Mesenchymal stem cell (in vitro differentiated cells and primary cell): ENCODE results near the gene GPC4.

Experiments used
- DNase-seq: peaks from one replicate; pipeline ENCODE4 v3.0.0-alpha.2; 2013
- H2AFZ ChIP-seq: one replicate; pipeline ENCODE4 v1.6.1; 2013; ENCODE audit warnings: low read depth, mild to moderate bottlenecking, control low read depth, inconsistent platforms, low read length, moderate library complexity
- H2AK5ac ChIP-seq: 2 replicates; pipeline ENCODE4 v1.6.1; 2013; ENCODE audit warnings: low read length, moderate library complexity, mild to moderate bottlenecking, inconsistent platforms; ENCODE audit not compliant: severe bottlenecking
- H2BK120ac ChIP-seq: one replicate; pipeline ENCODE4 v1.6.1; 2013; ENCODE audit warnings: low read depth, mild to moderate bottlenecking, inconsistent platforms, low read length, moderate library complexity
- H2BK12ac ChIP-seq, 2 experiments: one replicate each; pipeline ENCODE4 v1.6.1; 2013; ENCODE audit warnings: inconsistent platforms in 2 of 2, low read length in 2 of 2, mild to moderate bottlenecking in 2 of 2, moderate library complexity in 2 of 2, control low read depth in 1 of 2
- H2BK15ac ChIP-seq: one replicate; pipeline ENCODE4 v1.6.1; 2013; ENCODE audit warnings: mild to moderate bottlenecking, low read depth, inconsistent platforms; ENCODE audit not compliant: poor library complexity, severe bottlenecking
- H2BK5ac ChIP-seq: 2 replicates; pipeline ENCODE4 v1.6.1; 2013; ENCODE audit warnings: low read depth, mild to moderate bottlenecking, low read length, control low read depth, inconsistent platforms; ENCODE audit not compliant: poor library complexity, severe bottlenecking
- H3K14ac ChIP-seq, 2 experiments: one replicate each; pipeline ENCODE4 v1.6.1; 2013; ENCODE audit warnings: inconsistent platforms in 2 of 2, low read length in 2 of 2, control low read depth in 1 of 2, mild to moderate bottlenecking in 1 of 2, moderate library complexity in 1 of 2
- H3K18ac ChIP-seq, 2 experiments: one replicate each; pipeline ENCODE4 v1.6.1; 2013; ENCODE audit warnings: inconsistent platforms in 2 of 2, low read length in 2 of 2, control low read depth in 1 of 2, low read depth in 1 of 2, mild to moderate bottlenecking in 1 of 2
- H3K23ac ChIP-seq, 2 experiments: one replicate each; pipeline ENCODE4 v1.6.1; 2013; ENCODE audit warnings: inconsistent platforms in 2 of 2, low read length in 2 of 2, mild to moderate bottlenecking in 2 of 2, moderate library complexity in 2 of 2, control low read depth in 1 of 2
- H3K27ac ChIP-seq: 2 replicates; pipeline ENCODE4 v1.5.1; 2013; ENCODE audit warnings: mild to moderate bottlenecking, moderate library complexity, low read length, control low read depth, inconsistent platforms; ENCODE audit not compliant: poor library complexity, severe bottlenecking
- H3K27me3 ChIP-seq, 2 experiments: 2 replicates each; pipeline versions ENCODE4 v1.6.1 to v1.7.0; 2013; ENCODE audit warnings: low read length in 2 of 2, mild to moderate bottlenecking in 2 of 2, moderate library complexity in 2 of 2, control low read depth in 1 of 2, inconsistent platforms in 1 of 2; ENCODE audit not compliant: control insufficient read depth in 1 of 2, insufficient read depth in 1 of 2
- H3K36me3 ChIP-seq, 2 experiments: 2 replicates each; pipeline versions ENCODE4 v1.6.1 to v1.7.0; 2013; ENCODE audit warnings: low read length in 2 of 2, control low read depth in 1 of 2, inconsistent platforms in 1 of 2, low read depth in 1 of 2, mild to moderate bottlenecking in 1 of 2; ENCODE audit not compliant: insufficient read depth in 2 of 2, control insufficient read depth in 1 of 2
- H3K4ac ChIP-seq, 2 experiments: one replicate each; pipeline ENCODE4 v1.6.1; 2013; ENCODE audit warnings: inconsistent platforms in 2 of 2, low read length in 2 of 2, mild to moderate bottlenecking in 2 of 2, moderate library complexity in 2 of 2, control low read depth in 1 of 2, low read depth in 1 of 2
- H3K4me1 ChIP-seq: 2 replicates; pipeline ENCODE4 v1.6.1; 2013; ENCODE audit warnings: low read depth, low read length, control low read depth; ENCODE audit not compliant: control insufficient read depth, insufficient read depth
- H3K4me2 ChIP-seq: 2 replicates; pipeline ENCODE4 v1.6.1; 2013; ENCODE audit warnings: low read length, mild to moderate bottlenecking, inconsistent platforms; ENCODE audit not compliant: poor library complexity, severe bottlenecking
- H3K4me3 ChIP-seq, 2 experiments: 2 replicates each; pipeline versions ENCODE4 v1.5.1 to v1.7.0; 2013; ENCODE audit warnings: low read length in 2 of 2, mild to moderate bottlenecking in 2 of 2, control low read depth in 1 of 2, low read depth in 1 of 2; ENCODE audit not compliant: insufficient read depth in 1 of 2
- H3K79me1 ChIP-seq: replicated peaks from 2 replicates; pipeline ENCODE4 v1.6.1; 2013; ENCODE audit warnings: mild to moderate bottlenecking, control low read depth, low read length, inconsistent platforms; ENCODE audit not compliant: poor library complexity, severe bottlenecking
- H3K9ac ChIP-seq: 2 replicates; pipeline ENCODE4 v1.7.0; 2013; ENCODE audit warnings: mild to moderate bottlenecking, low read length, moderate library complexity
- H3K9me3 ChIP-seq: 2 replicates; pipeline ENCODE4 v1.7.0; 2013; ENCODE audit warnings: mild to moderate bottlenecking, low read length; ENCODE audit not compliant: control insufficient read depth
- H4K8ac ChIP-seq: one replicate; pipeline ENCODE4 v1.6.1; 2013; ENCODE audit warnings: inconsistent platforms, mild to moderate bottlenecking, low read length, moderate library complexity
- H4K91ac ChIP-seq: one replicate; pipeline ENCODE4 v1.6.1; 2013; ENCODE audit warnings: mild to moderate bottlenecking, low read length, inconsistent platforms
- WGBS: methylation state at CpG from one replicate; pipeline ENCODE4 v1.1.7; 2013; ENCODE audit warnings: mixed read lengths; 5-methylcytosine and 5-hydroxymethylcytosine counted together

The GPC4 gene

DNA sequence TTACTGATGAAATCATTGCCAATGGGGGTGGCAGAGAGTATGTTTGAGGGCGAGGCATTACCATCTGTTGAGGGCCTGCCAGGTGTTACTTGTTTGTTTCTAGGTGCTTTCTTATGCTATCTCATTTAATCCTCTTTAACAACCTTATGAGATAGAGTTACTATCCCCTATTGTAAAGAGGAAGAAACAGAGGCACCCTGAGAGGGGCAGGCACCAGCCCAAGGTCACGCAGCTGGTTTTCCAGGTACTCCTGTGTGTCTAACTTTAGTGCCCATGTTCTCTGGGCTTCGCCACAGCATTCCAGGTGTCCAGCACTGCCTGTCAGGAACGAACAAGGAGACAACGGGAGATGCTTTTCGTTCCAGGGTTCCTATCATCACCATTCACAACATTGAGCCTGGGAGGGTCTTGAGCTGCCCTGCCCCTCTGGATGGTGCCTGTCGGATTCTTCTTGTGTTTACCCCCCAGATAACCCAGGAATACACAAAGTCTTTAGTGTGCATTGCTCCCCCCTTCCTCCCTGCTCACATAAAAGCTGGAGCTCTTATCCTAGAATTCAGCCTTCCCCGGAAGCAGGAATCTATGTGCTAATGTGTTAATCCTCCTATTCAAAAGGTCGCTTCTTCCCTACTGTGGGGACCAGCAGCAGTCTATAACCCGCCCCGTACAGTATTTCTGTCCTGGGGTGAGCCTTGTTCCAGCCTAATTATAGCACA lies 24.9 kb upstream of the GPC4 start:
- no peak overlapping the region for H2BK15ac ChIP-seq
- H3K27ac ChIP-seq = no peak overlapping the region
- H4K8ac ChIP-seq = no peak overlapping the region
- H2AK5ac ChIP-seq = no peak overlapping the region
- H4K91ac ChIP-seq = no peak overlapping the region
- H2BK5ac ChIP-seq = no peak overlapping the region
- H3K23ac ChIP-seq = no peak overlapping the region
- H3K4me1 ChIP-seq = peaks cover 2% of the 10 kb centered on the region
- no peaks in the 10 kb centered on the region for H3K36me3 ChIP-seq
- no peak for DNase-seq
- WGBS = 37% methylated on average over 10 of the region's 11 CpGs
- no peak overlapping the region for H3K4me2 ChIP-seq
- H3K4me3 ChIP-seq = no peak overlapping the region
- H3K14ac ChIP-seq = no peak overlapping the region
- no peak overlapping the region for H3K9ac ChIP-seq
- H2BK12ac ChIP-seq = no peak overlapping the region
- no peak overlapping the region for H2AFZ ChIP-seq
- H3K4ac ChIP-seq = no peak overlapping the region
- H3K27me3 ChIP-seq = peaks cover 0 to 27% of the 10 kb centered on the region in 2 experiments
- no peak overlapping the region for H2BK120ac ChIP-seq
- no peaks in the 10 kb centered on the region for H3K9me3 ChIP-seq
- H3K18ac ChIP-seq = no peak overlapping the region
- H3K79me1 ChIP-seq = no peaks in the 10 kb centered on the region

GRCh38 chrX:133437766-133438165 lies 22.5 kb upstream of the GPC4 start:
- H3K4me1 ChIP-seq = peaks cover 2% of the 10 kb centered on the region
- H2BK5ac ChIP-seq = no peak overlapping the region
- no peaks in the 10 kb centered on the region for H3K36me3 ChIP-seq
- H3K23ac ChIP-seq = no peak overlapping the region
- no peak overlapping the region for H3K18ac ChIP-seq
- H2BK120ac ChIP-seq = no peak overlapping the region
- no peak overlapping the region for H4K8ac ChIP-seq
- H3K4me3 ChIP-seq = no peak overlapping the region
- H2BK12ac ChIP-seq = no peak overlapping the region
- H3K4me2 ChIP-seq = no peak overlapping the region
- no peak overlapping the region for H3K4ac ChIP-seq
- no peak overlapping the region for H3K9ac ChIP-seq
- no peak overlapping the region for H3K27ac ChIP-seq
- no peak for DNase-seq
- no peak overlapping the region for H2AK5ac ChIP-seq
- H4K91ac ChIP-seq = no peak overlapping the region
- no peaks in the 10 kb centered on the region for H3K9me3 ChIP-seq
- no peak overlapping the region for H3K14ac ChIP-seq
- no peak overlapping the region for H2BK15ac ChIP-seq
- no peak overlapping the region for H2AFZ ChIP-seq
- no peaks in the 10 kb centered on the region for H3K79me1 ChIP-seq
- WGBS = no CpG with 5 or more reads among the region's 2 CpGs
- peaks cover 0 to 23% of the 10 kb centered on the region in 2 experiments for H3K27me3 ChIP-seq

- no peak overlapping the region for H2BK5ac ChIP-seq
- no peak overlapping the region for H4K91ac ChIP-seq
- H2AK5ac ChIP-seq = no peak overlapping the region
- no peak overlapping the region for H2BK12ac ChIP-seq
- H3K4ac ChIP-seq = no peak overlapping the region
- no peak overlapping the region for H3K4me2 ChIP-seq
- H3K36me3 ChIP-seq = no peaks in the 10 kb centered on the region
- H3K9ac ChIP-seq = no peak overlapping the region
- H3K14ac ChIP-seq = no peak overlapping the region
- H2BK15ac ChIP-seq = no peak overlapping the region
- H3K23ac ChIP-seq = no peak overlapping the region
- H3K4me3 ChIP-seq = no peak overlapping the region
- H3K79me1 ChIP-seq = no peaks in the 10 kb centered on the region
- H2AFZ ChIP-seq = no peak overlapping the region
- H3K27ac ChIP-seq = no peak overlapping the region
- H3K27me3 ChIP-seq = peaks cover 0 to 23% of the 10 kb centered on the region in 2 experiments
- H3K4me1 ChIP-seq = peaks cover 2% of the 10 kb centered on the region
- 65% methylated on average over 4 of the region's 4 CpGs for WGBS
- no peak overlapping the region for H2BK120ac ChIP-seq
- no peak overlapping the region for H3K18ac ChIP-seq
- H3K9me3 ChIP-seq = no peaks in the 10 kb centered on the region
- DNase-seq = no peak
- H4K8ac ChIP-seq = no peak overlapping the region
Measured at GRCh38 chrX:133437356-133437755, 22.1 kb upstream of the GPC4 start.

DNA sequence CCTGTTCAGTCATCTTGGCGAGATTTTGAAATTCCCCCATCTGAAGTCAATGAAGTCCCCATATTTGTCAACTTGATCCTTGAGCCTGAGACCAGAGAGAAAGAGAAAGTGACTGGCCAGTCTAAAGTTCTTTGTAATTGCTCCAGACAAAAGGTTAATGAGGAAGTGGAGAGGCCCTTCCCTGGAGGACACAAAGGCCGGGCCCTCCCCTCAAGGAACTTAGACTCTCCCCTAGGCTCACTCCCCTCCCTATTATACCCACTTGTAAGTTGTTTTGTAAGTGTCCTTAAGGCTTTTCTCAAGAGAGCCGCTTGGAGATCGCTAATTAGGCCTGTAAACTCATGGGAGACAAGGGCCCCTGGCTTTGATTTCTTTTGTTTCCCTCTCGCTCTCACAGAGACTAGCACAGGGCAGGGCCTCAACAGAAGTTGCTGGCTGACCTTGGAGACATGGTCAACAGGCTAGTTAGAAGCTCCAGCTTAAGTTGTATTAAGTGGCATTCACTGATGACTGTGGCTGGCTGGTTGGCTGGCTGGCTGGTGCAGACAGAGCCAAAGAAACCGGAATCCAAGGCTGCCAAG lies 20.3 kb upstream of the GPC4 start:
- H3K14ac ChIP-seq = no peak overlapping the region
- no peak overlapping the region for H3K18ac ChIP-seq
- DNase-seq = no peak
- H2AFZ ChIP-seq = no peak overlapping the region
- no peak overlapping the region for H3K4me2 ChIP-seq
- H3K4me1 ChIP-seq = peaks cover 2% of the 10 kb centered on the region
- H4K91ac ChIP-seq = no peak overlapping the region
- H3K9me3 ChIP-seq = no peaks in the 10 kb centered on the region
- no peaks in the 10 kb centered on the region for H3K36me3 ChIP-seq
- no peak overlapping the region for H3K4me3 ChIP-seq
- no peak overlapping the region for H2BK120ac ChIP-seq
- no peak overlapping the region for H3K27ac ChIP-seq
- H2AK5ac ChIP-seq = no peak overlapping the region
- no peak overlapping the region for H4K8ac ChIP-seq
- H3K79me1 ChIP-seq = no peaks in the 10 kb centered on the region
- H3K9ac ChIP-seq = no peak overlapping the region
- no peak overlapping the region for H3K23ac ChIP-seq
- no peak overlapping the region for H2BK12ac ChIP-seq
- no peak overlapping the region for H2BK15ac ChIP-seq
- H2BK5ac ChIP-seq = no peak overlapping the region
- peaks cover 0 to 16% of the 10 kb centered on the region in 2 experiments for H3K27me3 ChIP-seq
- WGBS = 85% methylated on average over 4 of the region's 6 CpGs
- H3K4ac ChIP-seq = no peak overlapping the region
